Bronchial epithelial cell (primary cell): Measurements from ENCODE around the gene KRTAP5-2. TPM values are rescaled to one million over a fixed set of nuclear protein-coding genes. Genes with fewer than 3 reads are reported as not detected.

ENCODE experiments used
- DNase-seq: peaks from one replicate; pipeline ENCODE4 v3.0.0-alpha.2; 2010; ENCODE audit warnings: low read depth
- FAIRE-seq: peaks from 2 replicates; lab custom pipeline; 2011; peaks lifted over from hg19 to GRCh38; lab: Jason Lieb, UNC
- H3K27me3 ChIP-seq: 2 replicates; pipeline ENCODE4 v1.5.1; 2011; ENCODE audit warnings: low read length; ENCODE audit not compliant: control insufficient read depth, insufficient read depth
- H3K36me3 ChIP-seq: 2 replicates; pipeline ENCODE4 v1.5.1; 2011; ENCODE audit warnings: low read length; ENCODE audit not compliant: control insufficient read depth, insufficient read depth
- H3K4me3 ChIP-seq: 2 replicates; pipeline ENCODE4 v1.5.1; 2011; ENCODE audit warnings: mild to moderate bottlenecking, low read depth, low read length, control low read depth
- CTCF ChIP-seq: IDR thresholded peaks from 2 replicates; pipeline ENCODE4 v1.5.1; 2011; ENCODE audit warnings: mild to moderate bottlenecking, moderate library complexity, low read length, control low read depth, inconsistent platforms; ENCODE audit not compliant: insufficient read depth, severe bottlenecking
- total RNA-seq: library from RNA; depleted of rRNA; stranded (reverse); fragments of >200 nt; gene quantifications from 2 replicates; pipeline ENCODE4 v1.2.1, GENCODE V29; 2014

The KRTAP5-2 gene
- total RNA-seq, 1 donor from 2014 or later: not detected

- Histone ChIP-seq H3K36me3 (no peaks in the 10 kb centered on the region), H3K27me3 (peaks cover 5% of the 10 kb centered on the region), H3K4me3 (no peak overlapping the region)
- FAIRE-seq: no peak
- no peak for TF ChIP-seq CTCF
- no peak for DNase-seq
These were observed 28.1 kb downstream of the KRTAP5-2 start for GRCh38 chr11:1570001-1570453.

GRCh38 chr11:1569251-1569780, 28.8 kb downstream of the KRTAP5-2 start:
- DNase-seq: no peak
- no peaks in the 10 kb centered on the region for H3K36me3 ChIP-seq
- H3K27me3 ChIP-seq: peaks cover 6% of the 10 kb centered on the region
- no peak for FAIRE-seq
- no peak for TF ChIP-seq CTCF
- no peak overlapping the region for H3K4me3 ChIP-seq

GRCh38 chr11:1568441-1568911, 29.6 kb downstream of the KRTAP5-2 start:
- DNase-seq (no peak), FAIRE-seq (no peak)
- Histone ChIP-seq H3K27me3 (peaks cover 6% of the 10 kb centered on the region), H3K4me3 (no peak overlapping the region), H3K36me3 (no peaks in the 10 kb centered on the region)
- TF ChIP-seq CTCF: no peak

GRCh38 chr11:1567721-1568100, 30.4 kb downstream of the KRTAP5-2 start:
- Histone ChIP-seq H3K27me3 (peaks cover 4% of the 10 kb centered on the region), H3K4me3 (no peak overlapping the region), H3K36me3 (no peaks in the 10 kb centered on the region)
- FAIRE-seq (no peak), DNase-seq (no peak)
- no peak for TF ChIP-seq CTCF

DNA sequence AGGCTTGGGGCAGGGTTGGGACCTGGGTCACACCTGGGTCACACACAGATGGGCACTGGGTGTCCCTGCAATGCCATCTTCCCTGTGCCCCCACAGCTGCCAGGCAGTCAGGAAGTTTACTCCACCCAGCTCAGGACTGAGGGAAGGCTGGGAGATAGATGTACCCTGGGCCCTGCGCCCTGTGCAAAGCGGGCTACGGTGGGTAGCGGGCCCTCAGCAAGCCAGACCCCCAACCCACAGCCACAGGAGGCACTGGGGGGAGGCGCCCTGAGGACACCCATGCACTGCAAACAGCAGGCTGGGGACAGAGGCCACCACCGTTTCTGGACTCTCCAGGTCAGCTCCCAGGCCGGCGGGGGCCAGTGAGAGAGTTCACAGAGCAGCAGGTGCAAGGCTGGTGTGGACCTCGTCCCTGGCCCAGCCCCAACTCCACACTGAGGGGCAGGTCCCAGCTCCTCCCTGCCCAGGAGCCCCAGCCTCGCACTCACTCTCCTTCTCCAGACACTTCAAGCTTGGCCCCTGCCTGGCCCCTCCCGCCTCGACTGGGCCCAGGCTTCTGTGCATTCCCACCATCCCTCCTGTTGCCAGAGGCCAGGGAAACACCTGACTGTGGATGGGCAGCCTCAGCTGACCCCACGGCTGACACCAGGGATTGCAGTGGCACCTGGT, 30.9 kb downstream of the KRTAP5-2 start:
- Histone ChIP-seq H3K4me3 (no peak overlapping the region), H3K27me3 (peaks cover 4% of the 10 kb centered on the region), H3K36me3 (no peaks in the 10 kb centered on the region)
- FAIRE-seq: no peak
- no peak for TF ChIP-seq CTCF
- no peak for DNase-seq
